Stimulated activated CD4-positive, alpha-beta T cell treated with anti-CD3 and anti-CD28 coated beads, Interleukin-1b, Interleukin-23, amount 100 ng/mL, for 1 hour (primary cell): ENCODE data around the gene SP110.
"Not testable (repeated sequence)": the region's sequence is repeated elsewhere in the genome, so short reads cannot be mapped to it uniquely, and the experiment has no call there.

ENCODE experiments used
- DNase-seq, 2 donors: peaks; one replicate each; pipeline ENCODE4 v3.0.0-alpha.2; 2020; ENCODE audit warnings: low read depth in 2 of 2

SP110 gene

GRCh38 chr2:230224458-230224857 is 4.7 kb upstream of the SP110 start:
- DNase-seq: no peak

DNA sequence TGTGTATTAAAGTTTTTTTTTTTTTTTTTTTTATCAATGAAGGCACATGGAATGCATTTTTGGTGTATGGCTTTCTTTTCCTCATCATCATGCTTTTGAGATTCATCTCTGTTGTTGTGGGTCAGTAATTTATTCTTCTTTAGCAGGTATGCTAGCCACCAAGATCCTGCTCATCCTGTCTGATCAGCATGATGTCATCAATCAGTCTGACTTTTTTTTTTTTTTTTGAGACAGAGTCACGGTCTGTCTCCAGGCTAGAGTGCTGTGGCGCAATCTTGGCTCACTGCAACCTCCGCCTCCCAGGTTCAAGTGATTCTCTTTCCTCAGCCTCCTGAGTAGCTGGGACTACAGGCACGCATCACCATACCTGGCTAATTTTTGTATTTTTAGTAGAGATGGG is 3.0 kb upstream of the SP110 start:
- not testable (repeated sequence) for DNase-seq

DNA sequence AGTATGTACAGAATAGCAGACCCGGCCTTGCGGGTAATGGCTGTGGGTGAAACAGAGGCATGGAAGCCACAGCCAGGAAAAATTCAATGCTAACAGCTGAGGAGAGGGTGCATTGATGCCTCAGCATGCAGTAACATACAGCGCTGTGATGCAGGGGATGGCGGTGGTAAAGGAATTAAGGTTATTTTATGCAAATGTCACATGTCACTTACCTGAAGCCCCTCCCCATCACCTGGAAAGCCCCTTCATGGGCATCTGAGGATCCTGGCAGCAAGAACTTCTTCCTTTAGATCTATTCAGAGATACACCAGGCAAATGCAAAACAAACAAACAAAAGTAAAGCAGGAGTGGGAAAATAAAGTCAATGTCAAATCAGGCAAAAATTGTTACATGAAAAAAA is 1.7 kb upstream of the SP110 start:
- DNase-seq: no peak

DNA sequence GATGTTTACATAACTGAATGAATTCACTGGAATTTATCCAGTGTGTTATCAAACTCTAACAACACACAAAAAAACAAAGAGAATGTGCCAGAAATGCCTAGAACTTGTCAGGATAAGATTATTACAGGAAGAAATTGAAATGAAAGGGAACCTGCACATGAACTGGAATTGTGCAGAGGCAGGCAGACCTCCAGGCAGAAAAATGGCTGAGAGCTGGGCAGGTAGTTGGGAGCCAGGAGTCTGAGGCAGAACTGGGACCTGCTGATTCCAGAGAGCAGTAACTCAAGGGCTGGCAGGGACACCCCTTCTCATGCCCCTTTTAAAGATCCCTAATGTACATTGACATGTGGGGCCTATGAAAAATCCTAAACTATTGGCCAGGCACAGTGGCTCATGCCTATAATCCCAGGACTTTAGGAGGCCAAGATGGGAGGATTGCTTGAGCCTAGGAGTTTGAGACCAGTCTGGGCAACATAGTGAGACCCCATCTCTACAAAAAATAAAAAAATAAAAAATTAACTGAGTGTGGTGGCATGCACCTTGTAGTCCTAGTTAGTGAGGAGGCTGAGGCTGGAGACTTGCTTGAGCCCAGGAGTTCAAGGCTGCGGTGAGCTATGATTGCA is 674 bp upstream of the SP110 start:
- DNase-seq: no peak

GRCh38 chr2:230218421-230218820 is 1.4 kb downstream of the SP110 start:
- DNase-seq: no peak

DNA sequence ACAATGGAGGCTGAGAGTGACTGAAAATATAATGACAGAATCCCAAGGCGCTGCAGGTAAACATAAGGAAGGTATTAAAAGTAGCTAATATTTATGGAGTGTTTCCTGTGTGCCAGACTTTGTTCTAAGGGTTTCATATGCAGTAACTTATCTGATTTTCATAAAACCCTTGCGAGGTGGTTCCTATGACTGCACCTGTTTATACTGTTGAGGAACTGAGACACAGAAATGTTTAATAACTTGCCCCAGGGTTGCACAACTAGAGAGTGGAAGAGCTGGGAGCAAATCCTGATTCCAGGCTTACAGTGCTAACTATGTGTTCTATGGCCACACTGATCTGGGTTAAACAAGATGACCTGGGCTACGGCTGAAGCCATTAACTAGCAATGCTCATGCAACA is 2.4 kb downstream of the SP110 start:
- no peak for DNase-seq

DNA sequence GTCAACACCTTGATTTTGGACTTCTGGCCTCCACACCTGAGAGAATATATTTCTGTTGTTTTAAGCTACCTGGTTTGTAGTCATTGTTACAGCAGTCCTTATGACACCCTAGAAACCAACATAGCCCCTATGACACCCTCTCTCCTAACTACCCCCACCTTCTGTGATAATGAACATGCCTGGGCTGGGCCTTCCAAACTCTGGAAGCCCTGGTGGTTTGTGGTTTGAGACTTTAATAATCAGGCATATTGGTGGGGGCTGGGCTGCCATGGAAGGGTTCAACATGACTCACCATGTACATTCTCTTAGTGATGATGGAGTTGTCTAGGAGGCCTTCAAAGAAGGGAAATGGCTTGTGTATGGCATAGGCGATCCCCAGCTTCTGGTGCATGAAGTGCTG is 3.3 kb downstream of the SP110 start:
- no peak for DNase-seq

DNA sequence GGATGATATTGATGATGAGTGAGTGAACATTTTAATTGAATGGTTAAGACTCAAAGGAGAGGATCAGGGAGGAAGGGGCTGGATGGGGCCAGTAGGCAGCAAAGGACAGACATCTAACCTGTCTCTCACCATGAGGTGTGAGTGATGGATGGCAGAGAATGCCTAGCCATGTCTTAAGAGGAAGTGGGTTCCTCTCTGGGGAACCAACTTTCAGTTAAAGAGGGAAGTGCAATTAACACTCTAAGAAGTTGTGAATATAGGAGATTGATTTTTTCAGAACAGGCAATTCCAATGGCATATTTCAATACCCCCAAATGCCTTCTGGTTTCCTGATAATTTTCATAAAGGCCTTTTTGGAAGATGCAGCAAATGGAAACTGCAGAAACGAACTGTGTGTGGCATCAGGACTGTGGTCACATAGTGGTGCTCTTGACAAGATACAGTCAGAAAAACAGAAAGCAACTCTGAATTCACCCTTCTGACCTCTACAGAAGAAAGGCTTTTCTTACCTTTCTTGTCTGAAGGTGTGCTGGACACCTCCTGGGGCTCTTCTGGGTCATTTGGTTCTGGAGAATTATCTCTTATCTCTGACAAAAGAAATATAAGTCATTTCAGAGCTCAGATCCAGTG is 10.2 kb downstream of the SP110 start:
- no peak for DNase-seq

DNA sequence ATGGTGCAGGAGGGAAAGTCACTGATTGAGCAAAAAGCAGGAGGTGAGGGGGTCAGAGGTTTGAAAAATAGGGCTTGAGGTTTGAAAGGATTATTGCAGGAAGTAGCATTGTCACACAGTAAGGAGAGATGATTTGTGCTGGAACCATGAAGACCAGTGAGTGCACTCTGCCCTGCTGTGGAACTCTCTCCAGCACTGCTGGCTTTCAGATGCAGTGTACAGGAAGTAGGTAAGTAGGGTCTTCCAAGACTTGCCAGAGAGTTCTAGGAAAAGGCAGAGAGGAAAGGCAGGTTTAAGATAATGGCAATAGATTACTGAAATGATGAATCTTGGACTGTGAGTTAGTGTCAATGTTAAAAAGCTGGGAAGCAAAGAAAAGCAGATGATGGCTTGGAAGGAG is 11.2 kb downstream of the SP110 start:
- DNase-seq: no peak

DNA sequence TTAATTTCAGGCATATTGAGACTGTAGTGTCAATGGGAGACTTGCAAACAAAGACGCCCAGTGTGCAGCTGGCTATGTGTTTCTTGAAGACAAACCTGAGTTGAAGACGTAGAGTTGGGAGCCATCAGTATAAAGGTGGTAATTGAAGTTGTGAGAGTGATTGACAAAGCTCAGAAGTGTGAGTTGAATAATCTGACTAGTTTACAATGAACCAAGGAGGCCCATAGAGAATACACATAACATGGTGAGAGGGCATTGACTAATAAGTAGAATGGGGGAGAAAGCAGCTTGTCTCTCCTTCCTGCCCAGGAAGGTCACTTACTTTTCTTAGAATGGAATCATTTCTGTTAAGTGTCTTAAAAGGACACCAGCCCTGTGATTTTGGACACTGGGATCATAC is 14.1 kb downstream of the SP110 start:
- no peak for DNase-seq

GRCh38 chr2:230205034-230205433 is 14.8 kb downstream of the SP110 start:
- no peak for DNase-seq

DNA sequence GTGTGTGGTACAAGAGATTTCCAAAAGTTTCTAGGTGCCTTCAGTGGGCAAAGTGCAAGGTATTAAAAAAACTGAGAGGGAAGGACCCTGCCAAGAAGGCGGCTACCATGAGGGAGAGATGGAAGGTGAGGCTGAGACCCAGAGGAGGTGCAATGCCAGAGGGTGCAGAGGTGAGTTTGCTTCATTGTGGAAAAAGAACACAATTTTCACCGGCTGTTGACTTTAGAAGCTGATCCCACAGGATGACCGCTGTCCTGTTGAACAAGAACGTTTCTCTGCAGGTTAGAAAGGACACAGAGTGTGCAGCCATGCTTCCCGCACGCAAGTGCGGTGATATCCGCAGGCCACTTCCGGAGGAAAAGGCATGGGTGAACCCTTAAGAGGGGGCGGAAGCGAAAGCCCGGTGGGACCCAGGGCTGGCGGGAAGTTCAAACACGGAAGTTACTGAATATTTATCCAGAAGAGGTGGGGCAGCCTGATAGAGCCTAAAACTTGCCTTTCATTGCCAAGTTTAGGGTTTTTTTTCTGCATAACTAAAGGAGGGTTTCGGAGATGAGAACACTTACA is 16.6 kb downstream of the SP110 start:
- no peak for DNase-seq

DNA sequence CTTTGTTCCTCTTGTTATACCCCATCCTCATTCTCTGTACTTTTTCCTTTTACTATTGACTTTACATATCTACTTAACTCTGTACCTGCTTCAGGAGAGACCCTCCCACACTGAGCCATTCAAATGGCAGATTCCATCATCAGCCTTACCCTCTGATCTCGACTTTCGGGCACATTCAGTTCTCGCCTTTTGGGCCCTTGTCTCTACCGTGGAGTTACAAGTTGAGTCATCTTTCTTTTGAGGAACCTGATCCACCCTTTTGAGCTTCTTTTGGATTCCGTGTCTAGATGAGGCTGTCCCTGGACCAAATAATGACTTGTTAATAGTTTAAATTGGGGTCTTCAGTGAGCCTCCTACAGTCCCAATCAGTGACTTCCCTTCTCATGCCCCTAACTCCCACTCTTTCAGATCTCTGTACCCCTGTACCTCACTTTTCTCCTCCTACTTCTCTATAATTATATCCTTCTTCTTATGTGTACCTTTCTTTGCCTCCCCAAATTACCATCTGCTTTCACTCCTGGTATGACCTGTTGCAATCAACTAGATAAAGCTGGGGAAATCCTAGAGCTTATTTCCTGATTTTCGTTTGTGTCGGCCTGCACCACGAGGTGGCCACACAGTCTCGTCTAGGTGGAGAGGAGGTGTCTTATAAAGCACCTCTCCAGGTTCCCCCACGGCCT is 17.2 kb downstream of the SP110 start:
- no peak for DNase-seq

DNA sequence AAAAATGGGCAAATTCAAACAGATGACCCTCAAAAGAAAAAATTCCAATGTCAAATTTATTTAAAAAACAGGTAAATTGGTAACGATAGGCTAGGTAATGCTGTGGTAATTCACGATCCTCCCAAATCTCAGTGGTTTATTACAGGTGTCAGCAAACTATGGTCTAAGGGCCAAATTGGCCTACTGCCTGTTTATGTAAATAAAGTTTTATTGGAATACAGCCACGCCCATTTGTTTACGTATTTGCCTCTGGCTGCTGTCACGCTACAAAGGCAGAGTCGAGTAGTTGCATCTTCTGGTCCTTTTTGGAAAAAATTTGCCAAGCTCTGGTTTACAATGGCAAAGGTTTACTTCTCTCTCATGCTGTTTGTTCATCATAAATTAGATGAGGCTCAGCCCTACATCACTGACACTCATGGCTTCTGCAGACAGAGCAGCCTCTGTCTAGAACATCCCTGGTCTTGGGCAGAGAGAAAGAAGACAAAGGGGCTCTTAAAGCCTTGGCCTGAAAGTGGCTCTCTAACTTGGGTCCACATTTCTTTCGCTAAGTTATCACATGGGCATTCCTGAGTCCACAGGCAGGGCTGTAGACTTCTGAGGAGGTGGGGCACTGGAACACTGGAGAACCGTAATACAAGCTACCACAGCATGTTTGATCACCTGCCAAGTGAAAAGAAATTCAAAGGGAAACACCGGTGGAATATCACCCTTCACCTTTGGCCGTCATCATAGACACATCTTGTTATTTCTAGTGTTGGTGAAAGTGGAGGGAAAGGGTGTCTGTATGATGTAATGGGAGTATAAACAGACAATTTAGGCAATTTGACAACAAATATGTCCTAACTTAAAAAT is 34.8 kb downstream of the SP110 start:
- no peak for DNase-seq

- no peak for DNase-seq
Observed at GRCh38 chr2:230181195-230181594, 38.6 kb downstream of the SP110 start.

GRCh38 chr2:230179907-230180306 is 39.9 kb downstream of the SP110 start:
- no peak for DNase-seq

GRCh38 chr2:230178546-230179485 is 41.0 kb downstream of the SP110 start:
- no peak for DNase-seq

DNA sequence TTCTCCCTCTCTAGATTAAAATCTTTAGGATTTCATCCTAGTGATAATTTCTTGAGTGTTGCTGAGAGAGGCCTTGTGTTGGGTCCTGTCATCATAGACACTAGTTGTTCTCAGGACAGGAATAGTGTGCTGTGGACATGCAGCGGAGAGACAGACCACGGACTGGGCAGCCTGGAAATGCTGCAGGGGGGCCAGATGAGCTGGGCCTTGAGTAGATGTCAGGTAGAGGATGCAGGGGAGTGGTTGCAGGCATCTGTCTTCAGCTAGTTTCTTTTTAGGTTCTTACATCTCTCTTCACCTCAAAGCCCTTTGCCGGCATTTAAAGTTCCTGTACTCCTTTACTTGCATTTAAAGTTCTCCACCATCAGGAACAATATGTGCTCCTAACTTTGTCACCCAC is 42.8 kb downstream of the SP110 start:
- DNase-seq: no peak

GRCh38 chr2:230174466-230174865 is 45.3 kb downstream of the SP110 start:
- no peak for DNase-seq

GRCh38 chr2:230172852-230173251 is 46.9 kb downstream of the SP110 start:
- DNase-seq: no peak

DNA sequence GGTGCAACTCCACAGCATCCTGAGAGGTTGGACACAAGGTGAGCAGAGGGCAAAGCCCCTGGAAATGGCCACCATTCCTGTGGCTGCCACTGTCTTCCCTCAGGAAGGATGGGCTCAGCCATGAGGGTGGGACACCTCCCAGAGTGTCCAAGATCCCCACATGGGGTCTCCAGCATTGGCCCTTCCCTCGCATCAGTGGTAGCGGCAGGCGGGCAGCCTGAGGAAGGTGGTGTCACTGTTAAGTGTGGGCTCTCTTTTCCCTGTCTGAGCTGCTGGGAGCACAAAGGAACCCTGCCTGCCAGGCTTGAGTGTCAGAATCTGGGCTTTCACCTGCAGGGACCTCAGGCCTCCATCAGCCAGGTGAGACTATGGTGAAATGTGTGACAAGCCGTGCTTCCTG is 47.6 kb downstream of the SP110 start:
- no peak for DNase-seq
